ENCODE data around the gene WAS.
"Not testable (repeated sequence)": the region's sequence is repeated elsewhere in the genome, so short reads cannot be mapped to it uniquely, and the experiment has no call there.

The WAS gene

GRCh38 chrX:48683411-48683982, at the start of gene WAS:
Gene WAS, plus strand, starts transcription at chrX:48683799. Its CDS starts 55 bp downstream, at chrX:48683854.
- no peak for DNase-seq (ENCODE audit: low spot score)

- no peak for DNase-seq (ENCODE audit: low spot score)
Measured at GRCh38 chrX:48636301-48636700, 47.3 kb upstream of the WAS start.

GRCh38 chrX:48636776-48637175, 46.8 kb upstream of the WAS start:
- DNase-seq (ENCODE audit: low spot score): no peak

- no peak for DNase-seq (ENCODE audit: low spot score)
Measured at GRCh38 chrX:48645669-48646068, 37.9 kb upstream of the WAS start.

- peak; percentile 54 for DNase-seq (ENCODE audit: low spot score)
Measured at GRCh38 chrX:48648336-48648751, 35.3 kb upstream of the WAS start.

GRCh38 chrX:48649102-48649501, 34.5 kb upstream of the WAS start:
- DNase-seq (ENCODE audit: low spot score): no peak

- DNase-seq (ENCODE audit: low spot score): not testable (repeated sequence)
Measured at GRCh38 chrX:48652055-48652579, 31.5 kb upstream of the WAS start.

- not testable (repeated sequence) for DNase-seq (ENCODE audit: low spot score)
Measured at GRCh38 chrX:48654746-48655145, 28.9 kb upstream of the WAS start.

GRCh38 chrX:48659686-48660085, 23.9 kb upstream of the WAS start:
- DNase-seq (ENCODE audit: low spot score): not testable (repeated sequence)

- no peak for DNase-seq (ENCODE audit: low spot score)
Measured at GRCh38 chrX:48663241-48663640, 20.4 kb upstream of the WAS start.

GRCh38 chrX:48664156-48664555, 19.4 kb upstream of the WAS start:
- DNase-seq (ENCODE audit: low spot score): no peak

- peak; percentile 57 for DNase-seq (ENCODE audit: low spot score)
Measured at GRCh38 chrX:48665991-48666390, 17.6 kb upstream of the WAS start.

- DNase-seq (ENCODE audit: low spot score): no peak
Measured at GRCh38 chrX:48666649-48667048, 16.9 kb upstream of the WAS start.

- DNase-seq (ENCODE audit: low spot score): no peak
Measured at GRCh38 chrX:48667509-48667908, 16.1 kb upstream of the WAS start.

GRCh38 chrX:48668187-48668586, 15.4 kb upstream of the WAS start:
- DNase-seq (ENCODE audit: low spot score): not testable (repeated sequence)

- peak; percentile 98 for DNase-seq (ENCODE audit: low spot score)
Measured at GRCh38 chrX:48676106-48676892, 7.3 kb upstream of the WAS start.

GRCh38 chrX:48676893-48677270, 6.7 kb upstream of the WAS start:
- no peak for DNase-seq (ENCODE audit: low spot score)

- DNase-seq (ENCODE audit: low spot score): no peak
Measured at GRCh38 chrX:48677516-48677915, 6.1 kb upstream of the WAS start.

GRCh38 chrX:48680467-48680866, 3.1 kb upstream of the WAS start:
- DNase-seq (ENCODE audit: low spot score): not testable (repeated sequence)

GRCh38 chrX:48680925-48681324, 2.7 kb upstream of the WAS start:
- DNase-seq (ENCODE audit: low spot score): not testable (repeated sequence)

- no peak for DNase-seq (ENCODE audit: low spot score)
Measured at GRCh38 chrX:48681539-48682183, 1.9 kb upstream of the WAS start.

GRCh38 chrX:48682795-48683194, 804 bp upstream of the WAS start:
- not testable (repeated sequence) for DNase-seq (ENCODE audit: low spot score)

- DNase-seq (ENCODE audit: low spot score): no peak
Measured at GRCh38 chrX:48684134-48684533, 535 bp downstream of the WAS start.

Data from AG08395 (cell line).